ENCODE results near the gene PLEK.

PLEK gene, protein sequence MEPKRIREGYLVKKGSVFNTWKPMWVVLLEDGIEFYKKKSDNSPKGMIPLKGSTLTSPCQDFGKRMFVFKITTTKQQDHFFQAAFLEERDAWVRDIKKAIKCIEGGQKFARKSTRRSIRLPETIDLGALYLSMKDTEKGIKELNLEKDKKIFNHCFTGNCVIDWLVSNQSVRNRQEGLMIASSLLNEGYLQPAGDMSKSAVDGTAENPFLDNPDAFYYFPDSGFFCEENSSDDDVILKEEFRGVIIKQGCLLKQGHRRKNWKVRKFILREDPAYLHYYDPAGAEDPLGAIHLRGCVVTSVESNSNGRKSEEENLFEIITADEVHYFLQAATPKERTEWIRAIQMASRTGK

DNA sequence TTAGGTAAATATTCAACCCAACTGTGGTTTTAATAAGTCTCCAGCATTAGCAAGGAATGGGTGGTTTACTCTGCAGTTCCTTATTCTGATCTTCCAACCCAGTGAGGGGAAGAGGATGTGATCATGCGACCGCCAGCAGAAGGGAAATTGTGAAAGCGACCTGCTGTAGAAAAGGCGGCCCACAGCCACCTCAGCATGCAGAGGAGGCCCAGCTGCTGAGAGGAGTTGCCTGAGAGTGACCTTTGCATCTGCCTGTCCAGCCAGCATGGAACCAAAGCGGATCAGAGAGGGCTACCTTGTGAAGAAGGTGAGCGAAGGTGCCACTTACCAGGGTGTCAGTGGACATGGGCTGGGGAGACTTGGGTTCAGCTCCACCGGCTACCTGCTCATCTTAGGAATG lies at the start of gene PLEK:
Gene PLEK, plus strand, starts transcription at position 196 of the 400 bp plus-strand sequence. Its CDS starts 70 bp downstream, at position 266.
- no peaks in the 10 kb centered on the region for H3K36me3 ChIP-seq (ENCODE audit: insufficient read depth, low read depth, low read length)
- H3K27ac ChIP-seq (ENCODE audit: low read length) = no peak within 1 kb of the TSS
- no peaks in the 10 kb centered on the region for H3K4me1 ChIP-seq (ENCODE audit: insufficient read depth, low read length)
- H3K9ac ChIP-seq (ENCODE audit: low read depth, low read length) = no peak within 1 kb of the TSS
- H3K9me3 ChIP-seq (ENCODE audit: insufficient read depth, low read depth, low read length) = no peaks in the 10 kb centered on the region
- peaks cover 7% of the 10 kb centered on the region; the same call in 1 of the 2 replicates for H3K27me3 ChIP-seq (ENCODE audit: insufficient read depth, low read length)
- H3K4me3 ChIP-seq (ENCODE audit: low read length) = no peak within 1 kb of the TSS

DNA sequence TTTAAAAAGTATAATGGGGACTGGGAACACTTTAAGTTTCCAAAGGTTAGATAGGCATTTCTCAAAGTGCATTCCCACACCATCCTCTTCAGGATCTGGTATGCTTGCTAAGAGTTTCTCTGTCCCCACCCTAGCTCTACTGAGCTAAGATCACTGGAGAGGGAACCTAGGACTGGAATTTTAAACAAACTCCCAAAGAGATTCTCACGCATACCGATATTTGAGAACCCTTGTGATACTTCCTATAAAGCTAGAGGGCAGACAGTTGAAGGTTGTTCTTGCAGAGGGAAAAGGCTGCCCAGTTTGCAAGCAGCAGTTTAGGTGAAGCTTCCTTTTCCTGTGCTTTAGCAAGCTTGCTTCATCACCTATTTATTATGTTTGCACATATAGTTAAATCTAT lies 49.0 kb upstream of the PLEK start:
- Histone ChIP-seq H3K36me3 (ENCODE audit: insufficient read depth, low read depth, low read length) (no peaks in the 10 kb centered on the region), H3K4me1 (ENCODE audit: insufficient read depth, low read length) (peaks cover 3% of the 10 kb centered on the region; the same call in 1 of the 2 replicates), H3K27ac (ENCODE audit: low read length) (no peak overlapping the region), H3K9me3 (ENCODE audit: insufficient read depth, low read depth, low read length) (no peaks in the 10 kb centered on the region), H3K4me3 (ENCODE audit: low read length) (no peak overlapping the region), H3K27me3 (ENCODE audit: insufficient read depth, low read length) (peaks cover 51% of the 10 kb centered on the region), H3K9ac (ENCODE audit: low read depth, low read length) (no peak overlapping the region)

DNA sequence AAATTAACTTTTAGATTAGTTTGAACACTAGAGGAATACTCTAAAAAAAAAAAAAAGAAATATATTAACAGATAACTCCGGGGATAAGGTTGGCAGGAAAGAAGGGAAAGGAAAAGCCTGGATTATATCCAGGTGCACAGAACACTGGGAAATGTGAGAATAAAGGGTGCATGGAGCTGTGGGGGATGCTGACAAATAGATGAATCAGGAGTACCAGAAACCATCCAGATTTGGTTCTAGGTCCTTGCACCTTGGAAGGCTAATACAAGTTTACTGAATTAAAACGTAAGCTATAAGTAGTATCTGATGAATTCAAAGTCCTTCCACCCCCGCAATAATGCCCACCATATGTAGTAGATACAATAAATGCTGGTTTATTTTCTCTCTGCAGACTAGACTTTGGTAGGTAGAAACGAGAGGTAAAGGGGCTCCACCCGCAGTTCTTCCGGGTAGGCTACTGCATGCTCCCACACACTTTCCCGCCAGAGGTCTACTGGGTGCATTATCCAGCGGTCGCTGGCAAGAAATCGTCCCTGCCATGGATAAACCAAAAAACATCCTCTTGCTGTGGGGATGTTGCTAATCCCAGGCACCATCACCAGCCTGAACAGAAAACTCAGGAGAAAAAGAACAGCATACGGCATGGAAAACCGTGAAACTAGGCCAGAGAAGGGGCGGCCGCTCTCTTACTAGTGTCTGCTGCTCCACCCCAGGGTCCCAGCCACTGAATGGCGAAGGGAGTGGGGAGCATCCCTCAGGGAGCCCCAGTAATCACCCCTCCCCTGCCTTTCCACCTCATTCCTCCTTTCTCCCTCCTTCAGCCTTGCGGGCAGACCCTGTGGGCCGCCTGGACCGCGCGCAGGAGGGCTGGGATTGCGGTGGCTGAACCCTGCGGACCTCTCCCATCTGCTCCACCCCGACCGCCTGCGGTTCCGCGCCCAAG lies 46.8 kb upstream of the PLEK start:
- H3K4me3 ChIP-seq (ENCODE audit: low read length) = peak overlapping the region; percentile 75
- H3K9ac ChIP-seq (ENCODE audit: low read depth, low read length) = peak overlapping the region; percentile 71; the same call in 1 of the 2 replicates
- H3K9me3 ChIP-seq (ENCODE audit: insufficient read depth, low read depth, low read length) = no peaks in the 10 kb centered on the region
- no peak overlapping the region for H3K27ac ChIP-seq (ENCODE audit: low read length)
- H3K4me1 ChIP-seq (ENCODE audit: insufficient read depth, low read length) = peaks cover 3% of the 10 kb centered on the region; the same call in 1 of the 2 replicates
- H3K27me3 ChIP-seq (ENCODE audit: insufficient read depth, low read length) = peaks cover 67% of the 10 kb centered on the region
- no peaks in the 10 kb centered on the region for H3K36me3 ChIP-seq (ENCODE audit: insufficient read depth, low read depth, low read length)

DNA sequence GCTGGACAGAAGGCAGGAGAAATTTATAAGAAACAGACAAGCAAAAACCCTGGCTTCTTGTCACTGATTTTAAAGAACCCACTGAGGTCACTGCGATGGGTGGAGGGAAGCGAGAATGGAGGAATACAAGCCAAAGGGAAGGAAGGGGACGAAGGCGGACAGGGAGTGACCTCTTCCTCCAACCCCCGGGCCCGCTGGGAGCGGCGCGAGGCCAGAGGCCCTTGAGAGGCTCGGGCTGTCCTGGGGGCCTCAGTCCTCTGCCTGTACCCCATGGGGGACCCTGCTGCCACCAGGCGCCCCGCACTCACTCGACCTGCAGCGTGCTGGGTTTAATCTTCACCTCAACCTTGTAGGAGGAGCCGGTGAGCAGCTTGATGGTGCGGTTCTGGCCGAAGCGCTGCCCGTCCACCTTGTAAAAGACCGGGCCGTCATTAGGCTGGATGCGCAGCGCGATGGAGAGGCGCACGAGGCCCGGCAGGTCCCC lies 46.1 kb upstream of the PLEK start:
- Histone ChIP-seq H3K27ac (ENCODE audit: low read length) (no peak overlapping the region), H3K36me3 (ENCODE audit: insufficient read depth, low read depth, low read length) (no peaks in the 10 kb centered on the region), H3K27me3 (ENCODE audit: insufficient read depth, low read length) (peaks cover 69% of the 10 kb centered on the region), H3K9ac (ENCODE audit: low read depth, low read length) (peak overlapping the region; percentile 71; the same call in 1 of the 2 replicates), H3K4me1 (ENCODE audit: insufficient read depth, low read length) (peaks cover 3% of the 10 kb centered on the region; the same call in 1 of the 2 replicates), H3K9me3 (ENCODE audit: insufficient read depth, low read depth, low read length) (no peaks in the 10 kb centered on the region), H3K4me3 (ENCODE audit: low read length) (peak overlapping the region; percentile 75)

DNA sequence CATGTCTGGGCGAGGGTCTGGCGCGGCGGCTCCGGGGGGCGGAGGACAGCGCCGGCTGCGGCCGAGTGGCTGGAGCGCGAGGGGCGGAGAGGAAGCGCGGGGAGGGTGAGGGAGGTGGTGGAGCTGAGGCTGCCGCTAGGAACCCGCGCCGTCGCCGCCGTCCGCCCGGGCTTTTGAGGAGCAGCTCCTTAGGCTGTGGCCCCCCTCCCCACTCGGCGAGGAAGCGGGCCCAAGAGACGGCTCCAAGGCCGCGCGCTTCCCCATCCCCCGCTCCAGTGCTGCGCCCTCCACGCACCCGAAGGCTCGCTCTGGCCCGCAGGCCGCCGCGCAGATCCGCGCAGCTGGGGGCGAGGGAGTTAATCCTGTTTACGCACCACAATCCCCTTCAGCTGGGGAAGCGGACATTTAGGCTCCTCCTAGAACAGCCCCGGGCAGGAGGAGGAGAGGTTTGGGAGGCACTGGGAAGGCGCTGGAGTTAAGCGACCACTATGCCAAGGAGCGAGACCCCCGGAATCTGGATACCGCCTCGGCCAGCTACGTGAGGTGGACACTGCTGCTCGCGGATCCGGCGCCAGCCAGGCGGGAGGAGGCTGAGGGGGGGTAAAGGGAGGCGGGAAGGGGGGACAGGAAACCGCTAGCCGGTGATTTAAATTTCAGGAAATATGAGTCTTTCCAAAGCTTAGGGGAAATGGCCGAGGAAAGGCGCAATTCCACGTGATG lies 45.5 kb upstream of the PLEK start, which contains the start of gene CNRIP1:
Gene CNRIP1, minus strand, starts transcription at position 552 of the 720 bp plus-strand sequence. Its CDS starts 549 bp downstream, at position 3.
- H3K9me3 ChIP-seq (ENCODE audit: insufficient read depth, low read depth, low read length) = no peaks in the 10 kb centered on the region
- no peak within 1 kb of the TSS for H3K27ac ChIP-seq (ENCODE audit: low read length)
- H3K4me3 ChIP-seq (ENCODE audit: low read length) = peak within 1 kb of the TSS; percentile 75
- H3K4me1 ChIP-seq (ENCODE audit: insufficient read depth, low read length) = peaks cover 3% of the 10 kb centered on the region; the same call in 1 of the 2 replicates
- H3K9ac ChIP-seq (ENCODE audit: low read depth, low read length) = peak within 1 kb of the TSS; percentile 71; the same call in 1 of the 2 replicates
- H3K27me3 ChIP-seq (ENCODE audit: insufficient read depth, low read length) = peaks cover 69% of the 10 kb centered on the region
- no peaks in the 10 kb centered on the region for H3K36me3 ChIP-seq (ENCODE audit: insufficient read depth, low read depth, low read length)

- no peak overlapping the region for H3K27ac ChIP-seq (ENCODE audit: low read length)
- H3K9me3 ChIP-seq (ENCODE audit: insufficient read depth, low read depth, low read length) = no peaks in the 10 kb centered on the region
- H3K27me3 ChIP-seq (ENCODE audit: insufficient read depth, low read length) = peaks cover 69% of the 10 kb centered on the region
- H3K4me1 ChIP-seq (ENCODE audit: insufficient read depth, low read length) = peaks cover 3% of the 10 kb centered on the region; the same call in 1 of the 2 replicates
- H3K9ac ChIP-seq (ENCODE audit: low read depth, low read length) = no peak overlapping the region
- H3K36me3 ChIP-seq (ENCODE audit: insufficient read depth, low read depth, low read length) = no peaks in the 10 kb centered on the region
- peak overlapping the region; percentile 75 for H3K4me3 ChIP-seq (ENCODE audit: low read length)
Observed at GRCh38 chr2:68320118-68320641, 44.9 kb upstream of the PLEK start.

- Histone ChIP-seq H3K9me3 (ENCODE audit: insufficient read depth, low read depth, low read length) (no peaks in the 10 kb centered on the region), H3K9ac (ENCODE audit: low read depth, low read length) (no peak overlapping the region), H3K4me1 (ENCODE audit: insufficient read depth, low read length) (peaks cover 2% of the 10 kb centered on the region; the same call in 1 of the 2 replicates), H3K27me3 (ENCODE audit: insufficient read depth, low read length) (peaks cover 28% of the 10 kb centered on the region), H3K4me3 (ENCODE audit: low read length) (no peak overlapping the region), H3K36me3 (ENCODE audit: insufficient read depth, low read depth, low read length) (no peaks in the 10 kb centered on the region), H3K27ac (ENCODE audit: low read length) (no peak overlapping the region)
Observed at GRCh38 chr2:68325056-68325455, 40.0 kb upstream of the PLEK start.

GRCh38 chr2:68328901-68329300 lies 36.2 kb upstream of the PLEK start:
- H3K9me3 ChIP-seq (ENCODE audit: insufficient read depth, low read depth, low read length) = no peaks in the 10 kb centered on the region
- H3K4me1 ChIP-seq (ENCODE audit: insufficient read depth, low read length) = no peaks in the 10 kb centered on the region
- H3K27ac ChIP-seq (ENCODE audit: low read length) = no peak overlapping the region
- no peak overlapping the region for H3K4me3 ChIP-seq (ENCODE audit: low read length)
- no peaks in the 10 kb centered on the region; the same call in 1 of the 2 replicates for H3K27me3 ChIP-seq (ENCODE audit: insufficient read depth, low read length)
- H3K36me3 ChIP-seq (ENCODE audit: insufficient read depth, low read depth, low read length) = no peaks in the 10 kb centered on the region
- H3K9ac ChIP-seq (ENCODE audit: low read depth, low read length) = no peak overlapping the region

DNA sequence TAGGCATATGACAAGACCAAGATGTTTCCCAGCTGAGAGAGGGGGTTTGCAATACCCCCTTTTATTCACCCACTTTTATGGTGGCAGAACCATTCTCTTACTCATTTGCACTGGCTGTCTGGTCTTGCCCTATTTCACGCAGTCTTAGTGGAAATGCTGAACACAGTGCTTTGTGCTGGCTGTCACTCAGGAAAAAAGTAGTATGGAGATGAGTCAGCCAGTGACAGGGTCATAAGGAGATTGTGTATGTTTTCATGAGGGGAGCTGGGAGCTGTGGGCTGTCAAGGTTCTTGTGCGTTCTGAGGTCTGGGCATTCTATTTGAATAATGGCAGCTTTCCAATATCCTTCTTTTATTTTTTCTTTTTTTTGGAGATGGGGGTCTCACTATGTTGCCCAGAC lies 34.4 kb upstream of the PLEK start:
- Histone ChIP-seq H3K4me1 (ENCODE audit: insufficient read depth, low read length) (no peaks in the 10 kb centered on the region), H3K9ac (ENCODE audit: low read depth, low read length) (no peak overlapping the region), H3K4me3 (ENCODE audit: low read length) (no peak overlapping the region), H3K36me3 (ENCODE audit: insufficient read depth, low read depth, low read length) (no peaks in the 10 kb centered on the region), H3K9me3 (ENCODE audit: insufficient read depth, low read depth, low read length) (no peaks in the 10 kb centered on the region), H3K27ac (ENCODE audit: low read length) (no peak overlapping the region), H3K27me3 (ENCODE audit: insufficient read depth, low read length) (no peaks in the 10 kb centered on the region)

DNA sequence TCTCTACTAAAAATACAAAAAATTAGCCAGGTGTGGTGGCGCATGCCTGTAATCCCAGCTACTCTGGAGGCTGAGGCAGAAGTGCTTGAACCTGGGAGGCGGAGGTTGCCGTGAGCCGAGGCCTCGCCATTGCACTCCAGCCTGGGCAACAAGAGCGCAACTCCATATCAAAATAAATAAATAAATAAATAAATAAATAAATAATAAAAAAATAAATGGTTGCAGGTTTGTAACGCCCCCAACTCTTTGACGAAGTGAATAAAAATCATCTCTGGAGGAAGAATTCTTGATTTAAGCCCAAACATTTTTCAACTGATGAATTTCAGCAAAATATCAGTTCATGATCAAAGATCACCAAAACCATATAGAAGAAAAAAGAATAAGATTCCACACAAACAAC lies 32.1 kb upstream of the PLEK start:
- Histone ChIP-seq H3K4me1 (ENCODE audit: insufficient read depth, low read length) (no peaks in the 10 kb centered on the region; the same call in 1 of the 2 replicates), H3K9ac (ENCODE audit: low read depth, low read length) (no peak overlapping the region), H3K4me3 (ENCODE audit: low read length) (no peak overlapping the region)

DNA sequence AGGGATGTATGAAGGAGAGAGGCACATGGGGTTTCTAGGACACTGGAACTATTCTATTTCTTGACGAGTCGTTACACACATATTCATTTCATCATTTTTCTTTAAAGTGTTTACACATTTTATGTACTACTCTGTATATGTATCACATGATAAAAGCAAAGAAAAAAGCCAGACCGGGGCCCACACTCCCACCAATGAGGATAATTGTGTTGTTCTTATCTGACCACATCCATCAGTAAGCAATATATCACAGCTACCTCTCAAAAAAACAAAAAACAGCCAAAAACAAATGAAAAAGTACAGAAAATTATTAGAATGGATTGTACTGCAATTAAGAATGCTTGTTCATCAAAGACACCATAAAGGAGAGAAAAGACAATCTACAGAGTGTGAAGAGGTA lies 31.2 kb upstream of the PLEK start:
- Histone ChIP-seq H3K27me3 (ENCODE audit: insufficient read depth, low read length) (no peaks in the 10 kb centered on the region), H3K4me1 (ENCODE audit: insufficient read depth, low read length) (no peaks in the 10 kb centered on the region; the same call in 1 of the 2 replicates), H3K4me3 (ENCODE audit: low read length) (no peak overlapping the region), H3K9ac (ENCODE audit: low read depth, low read length) (no peak overlapping the region), H3K36me3 (ENCODE audit: insufficient read depth, low read depth, low read length) (no peaks in the 10 kb centered on the region), H3K9me3 (ENCODE audit: insufficient read depth, low read depth, low read length) (no peaks in the 10 kb centered on the region), H3K27ac (ENCODE audit: low read length) (no peak overlapping the region)

More for the DNA sequence above, 32.1 kb upstream of the PLEK start:
- H3K9me3 ChIP-seq (ENCODE audit: insufficient read depth, low read depth, low read length) = no peaks in the 10 kb centered on the region
- H3K27me3 ChIP-seq (ENCODE audit: insufficient read depth, low read length) = no peaks in the 10 kb centered on the region
- no peaks in the 10 kb centered on the region for H3K36me3 ChIP-seq (ENCODE audit: insufficient read depth, low read depth, low read length)
- H3K27ac ChIP-seq (ENCODE audit: low read length) = no peak overlapping the region

All from iPS-20b (cell line).